HepG2 (cell line): Measurements from ENCODE around the gene SUSD6.

Experiments used
- CHCHD3 ChIP-seq: sonication (generic); formaldehyde crosslinking; IDR thresholded peaks from 2 replicates; pipeline ENCODE4 v1.8.0; 2022; ENCODE audit warnings: mild to moderate bottlenecking, missing genetic modification reagents, moderate library complexity
- CHD4 ChIP-seq: fragments of 200-600 bp; sonication (generic); IDR thresholded peaks from 2 replicates; pipeline ENCODE4 v1.7.0; 2017; ENCODE audit warnings: mild to moderate bottlenecking, low read length, borderline replicate concordance
- EP300 ChIP-seq, 3 experiments: sonication (generic) in 1 of 3; formaldehyde crosslinking in 1 of 3; IDR thresholded peaks; 2 replicates each; pipeline versions ENCODE4 v1.5.1 to v1.6.1; 2011 to 2020; ENCODE audit warnings: low read depth in 2 of 3, low read length in 2 of 3, borderline replicate concordance in 1 of 3, improper control_type of control experiment in 1 of 3, mild to moderate bottlenecking in 1 of 3, missing genetic modification reagents in 1 of 3, moderate library complexity in 1 of 3
- EZH2 ChIP-seq: conservative IDR thresholded peaks from 2 replicates; pipeline ENCODE4 v1.6.1; 2012; ENCODE audit warnings: mild to moderate bottlenecking, low read depth, low read length, moderate library complexity
- KDM1A ChIP-seq: IDR thresholded peaks from 2 replicates; pipeline ENCODE4 v1.6.1; 2016; ENCODE audit warnings: missing compliant biosample characterization
- NFATC3 ChIP-seq: sonication (generic); formaldehyde crosslinking; IDR thresholded peaks from 2 replicates; pipeline ENCODE4 v1.5.1; 2020; ENCODE audit warnings: mild to moderate bottlenecking, missing genetic modification reagents
- POLR2A ChIP-seq, 2 experiments: IDR thresholded peaks; 2 replicates each; pipeline ENCODE4 v1.6.1; 2011; ENCODE audit warnings: low read depth in 2 of 2, low read length in 2 of 2, mild to moderate bottlenecking in 1 of 2, moderate library complexity in 1 of 2; ENCODE audit not compliant: insufficient read depth in 1 of 2
- ZFP36 ChIP-seq: fragments of 150-350 bp; IDR thresholded peaks from 2 replicates; pipeline ENCODE4 v1.6.1; 2018; ENCODE audit warnings: borderline replicate concordance, low read length, low read depth; ENCODE audit not compliant: partially characterized antibody
- TF ChIP-seq, protein P1 (sequence below): conservative IDR thresholded peaks from 2 replicates; pipeline ENCODE4 v1.6.1; 2018; ENCODE audit warnings: missing genetic modification reagents

DNA sequence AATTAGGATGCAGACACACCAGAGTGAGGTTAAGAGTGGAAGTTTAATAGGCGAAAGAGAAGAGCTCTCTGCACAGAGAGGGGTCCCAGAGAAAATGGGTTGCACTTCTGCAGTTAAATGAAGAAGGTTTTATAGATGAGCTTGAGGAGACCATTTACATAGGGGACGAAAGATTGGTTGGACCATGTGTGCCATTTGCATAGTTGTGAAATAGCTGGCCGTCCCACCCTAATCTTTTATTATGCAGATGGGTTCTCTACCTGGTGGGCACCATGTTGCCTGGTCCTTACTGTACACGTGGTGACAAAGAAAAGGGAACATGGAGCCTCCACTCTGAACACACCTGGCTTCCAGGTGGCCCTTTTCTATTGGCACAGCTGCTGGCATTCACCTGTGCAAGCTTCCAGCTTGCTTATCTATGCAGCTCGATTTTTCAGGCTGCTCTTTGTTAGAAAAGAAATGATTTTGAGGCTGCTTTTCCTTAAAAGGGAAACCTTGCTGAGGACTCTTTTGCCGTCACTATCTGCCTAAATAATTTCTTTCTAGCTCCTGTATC, 88.4 kb downstream of the SUSD6 start:
- no peak for TF ChIP-seq CHCHD3 (CRISPR knock-in tag)
- no peak for TF ChIP-seq CHD4
- TF ChIP-seq EP300 (IDR thresholded peaks at IDR 0.05; ENCODE audit: low read depth in 2 of 2, low read length in 2 of 2), result no peak
- TF ChIP-seq EP300 (CRISPR knock-in tag; IDR thresholded peaks at IDR 0.05; ENCODE audit: borderline replicate concordance), result no peak
- TF ChIP-seq ZFP36, result no peak
- no peak for TF ChIP-seq EZH2
- TF ChIP-seq, protein P1, sequence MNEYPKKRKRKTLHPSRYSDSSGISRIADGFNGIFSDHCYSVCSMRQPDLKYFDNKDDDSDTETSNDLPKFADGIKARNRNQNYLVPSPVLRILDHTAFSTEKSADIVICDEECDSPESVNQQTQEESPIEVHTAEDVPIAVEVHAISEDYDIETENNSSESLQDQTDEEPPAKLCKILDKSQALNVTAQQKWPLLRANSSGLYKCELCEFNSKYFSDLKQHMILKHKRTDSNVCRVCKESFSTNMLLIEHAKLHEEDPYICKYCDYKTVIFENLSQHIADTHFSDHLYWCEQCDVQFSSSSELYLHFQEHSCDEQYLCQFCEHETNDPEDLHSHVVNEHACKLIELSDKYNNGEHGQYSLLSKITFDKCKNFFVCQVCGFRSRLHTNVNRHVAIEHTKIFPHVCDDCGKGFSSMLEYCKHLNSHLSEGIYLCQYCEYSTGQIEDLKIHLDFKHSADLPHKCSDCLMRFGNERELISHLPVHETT (CRISPR knock-in tag), result no peak
- no peak for TF ChIP-seq NFATC3 (CRISPR knock-in tag)
- no peak for TF ChIP-seq POLR2A (IDR thresholded peaks at IDR 0.05; ENCODE audit: insufficient read depth in 1 of 2, low read depth in 2 of 2, low read length in 2 of 2)
- no peak for TF ChIP-seq KDM1A (CRISPR knock-in tag)
